Thyroid gland (tissue), 4 donors: ENCODE results near the gene AQP2.

Experiments
- POLR2A ChIP-seq, 2 donors: fragments of 450-650 bp; IDR thresholded peaks; one replicate each; pipeline ENCODE4 v1.6.1; 2017; ENCODE audit warnings: antibody characterized with exemption in 2 of 2, mild to moderate bottlenecking in 2 of 2, moderate library complexity in 1 of 2
- TF ChIP-seq, protein P1 (sequence below), 6 experiments: fragments of 200-600 bp in 3 of 6; fragments of 450-650 bp in 3 of 6; sonication (generic) in 3 of 6; IDR thresholded peaks; one replicate each; pipeline ENCODE4 v1.5.1; 2016 to 2019; ENCODE audit warnings: antibody characterized with exemption in 6 of 6, mild to moderate bottlenecking in 2 of 6, inconsistent platforms in 1 of 6, moderate library complexity in 1 of 6

GRCh38 chr12:49980501-49981349 lies 30.2 kb downstream of the AQP2 start:
- TF ChIP-seq, protein P1, sequence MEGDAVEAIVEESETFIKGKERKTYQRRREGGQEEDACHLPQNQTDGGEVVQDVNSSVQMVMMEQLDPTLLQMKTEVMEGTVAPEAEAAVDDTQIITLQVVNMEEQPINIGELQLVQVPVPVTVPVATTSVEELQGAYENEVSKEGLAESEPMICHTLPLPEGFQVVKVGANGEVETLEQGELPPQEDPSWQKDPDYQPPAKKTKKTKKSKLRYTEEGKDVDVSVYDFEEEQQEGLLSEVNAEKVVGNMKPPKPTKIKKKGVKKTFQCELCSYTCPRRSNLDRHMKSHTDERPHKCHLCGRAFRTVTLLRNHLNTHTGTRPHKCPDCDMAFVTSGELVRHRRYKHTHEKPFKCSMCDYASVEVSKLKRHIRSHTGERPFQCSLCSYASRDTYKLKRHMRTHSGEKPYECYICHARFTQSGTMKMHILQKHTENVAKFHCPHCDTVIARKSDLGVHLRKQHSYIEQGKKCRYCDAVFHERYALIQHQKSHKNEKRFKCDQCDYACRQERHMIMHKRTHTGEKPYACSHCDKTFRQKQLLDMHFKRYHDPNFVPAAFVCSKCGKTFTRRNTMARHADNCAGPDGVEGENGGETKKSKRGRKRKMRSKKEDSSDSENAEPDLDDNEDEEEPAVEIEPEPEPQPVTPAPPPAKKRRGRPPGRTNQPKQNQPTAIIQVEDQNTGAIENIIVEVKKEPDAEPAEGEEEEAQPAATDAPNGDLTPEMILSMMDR (IDR thresholded peaks at IDR 0.05) = no peak
- TF ChIP-seq POLR2A (IDR thresholded peaks at IDR 0.05) = no peak
